Colonic mucosa (tissue), 4 donors: ENCODE results near the gene LMBR1. TPM values are rescaled to one million over a fixed set of nuclear protein-coding genes. Genes with fewer than 3 reads are reported as not detected.

Experiments
- DNase-seq: peaks from one replicate; pipeline ENCODE4 v3.0.0-alpha.2; 2020
- H3K27ac ChIP-seq: fragments of 200-600 bp; one replicate; pipeline ENCODE4 v1.8.0; 2021
- H3K27me3 ChIP-seq: fragments of 200-600 bp; one replicate; pipeline ENCODE4 v1.8.0; 2021
- H3K36me3 ChIP-seq: fragments of 200-600 bp; one replicate; pipeline ENCODE4 v1.8.0; 2021
- H3K4me1 ChIP-seq: fragments of 200-600 bp; one replicate; pipeline ENCODE4 v1.8.0; 2021; ENCODE audit warnings: mild to moderate bottlenecking
- H3K4me3 ChIP-seq: fragments of 200-600 bp; one replicate; pipeline ENCODE4 v1.8.0; 2021
- H3K9ac ChIP-seq, 2 donors: one replicate each; pipeline ENCODE4 v1.7.0; 2013; ENCODE audit warnings: control low read depth in 2 of 2, low read depth in 2 of 2, low read length in 2 of 2
- H3K9me3 ChIP-seq: fragments of 200-600 bp; one replicate; pipeline ENCODE4 v1.8.0; 2021
- CTCF ChIP-seq: fragments of 200-600 bp; IDR thresholded peaks from one replicate; pipeline ENCODE4 v1.8.0; 2022; ENCODE audit warnings: antibody characterized with exemption, mild to moderate bottlenecking
- intact Hi-C: fragments of 100-400 bp; cut with DNase I; formaldehyde crosslinking; loops from one replicate; pipeline ENCODE4 v1.14.1; 2022
- total RNA-seq, 2 donors: library from RNA; stranded (reverse); fragmentation: NEBNext Ultra II Directional in 1 of 2; extraction: Animal tissue kit (Norgen Biotek cat#: 25700) in 1 of 2; gene quantifications; one replicate each; pipeline ENCODE4 v1.2.1, GENCODE V29; 2021
- donor health status: healthy.
- donor health status: DM: no; HTN: no; CAD: no.
- donor health status: DM: no; HTN: no; CAD: no.

LMBR1 gene
- total RNA-seq, 2 donors from 2014 or later, result 41.4 to 42.0 TPM

GRCh38 chr7:156662277-156662676, 230.7 kb downstream of the LMBR1 start:
- peak; percentile 29 for DNase-seq
- Histone ChIP-seq H3K27ac (no peak overlapping the region), H3K4me3 (no peak overlapping the region), H3K36me3 (no peaks in the 10 kb centered on the region), H3K9me3 (no peaks in the 10 kb centered on the region), H3K4me1 (no peaks in the 10 kb centered on the region), H3K9ac (no peak overlapping the region), H3K27me3 (no peaks in the 10 kb centered on the region)
- intact Hi-C loops, result no loop called here
- no peak for TF ChIP-seq CTCF

- Histone ChIP-seq H3K4me1 (no peaks in the 10 kb centered on the region), H3K9ac (no peak overlapping the region), H3K4me3 (no peak overlapping the region), H3K36me3 (no peaks in the 10 kb centered on the region), H3K9me3 (no peaks in the 10 kb centered on the region), H3K27ac (no peak overlapping the region), H3K27me3 (no peaks in the 10 kb centered on the region)
- no peak for TF ChIP-seq CTCF
- DNase-seq, result no peak
- intact Hi-C loops, result no loop called here
Observed at GRCh38 chr7:156661637-156662036, 231.3 kb downstream of the LMBR1 start.

GRCh38 chr7:156659961-156660360, 233.0 kb downstream of the LMBR1 start:
- Histone ChIP-seq H3K36me3 (no peaks in the 10 kb centered on the region), H3K4me1 (no peaks in the 10 kb centered on the region), H3K9ac (no peak overlapping the region), H3K27me3 (no peaks in the 10 kb centered on the region), H3K9me3 (no peaks in the 10 kb centered on the region), H3K27ac (no peak overlapping the region), H3K4me3 (no peak overlapping the region)
- no peak for TF ChIP-seq CTCF
- DNase-seq, result no peak
- intact Hi-C loops, result no loop called here

- no peak for TF ChIP-seq CTCF
- intact Hi-C loops, result no loop called here
- Histone ChIP-seq H3K27ac (no peak overlapping the region), H3K27me3 (no peaks in the 10 kb centered on the region), H3K4me3 (no peak overlapping the region), H3K36me3 (no peaks in the 10 kb centered on the region), H3K9ac (no peak overlapping the region), H3K4me1 (no peaks in the 10 kb centered on the region), H3K9me3 (no peaks in the 10 kb centered on the region)
- no peak for DNase-seq
Observed at GRCh38 chr7:156659203-156659602, 233.8 kb downstream of the LMBR1 start.

- Histone ChIP-seq H3K36me3 (no peaks in the 10 kb centered on the region), H3K9me3 (no peaks in the 10 kb centered on the region), H3K4me1 (no peaks in the 10 kb centered on the region), H3K27ac (no peak overlapping the region), H3K9ac (no peak overlapping the region), H3K4me3 (no peak overlapping the region), H3K27me3 (no peaks in the 10 kb centered on the region)
- no peak for TF ChIP-seq CTCF
- intact Hi-C loops, result no loop called here
- DNase-seq, result no peak
Observed at GRCh38 chr7:156657681-156658080, 235.3 kb downstream of the LMBR1 start.

- no peaks in the 10 kb centered on the region for H3K9me3 ChIP-seq
- H3K4me3 ChIP-seq, result no peak overlapping the region
- no peak overlapping the region for H3K27ac ChIP-seq
- no peak for TF ChIP-seq CTCF
- no peak for DNase-seq
- H3K9ac ChIP-seq, result no peak overlapping the region
- no peaks in the 10 kb centered on the region for H3K27me3 ChIP-seq
- H3K4me1 ChIP-seq, result no peaks in the 10 kb centered on the region
- no peaks in the 10 kb centered on the region for H3K36me3 ChIP-seq
- intact Hi-C loops, result no loop called here
Observed at GRCh38 chr7:156656598-156656997, 236.4 kb downstream of the LMBR1 start.
